Pancreas (tissue), 10 donors: ENCODE results near the gene PCBD1. TPM values are rescaled to one million over a fixed set of nuclear protein-coding genes. Genes with fewer than 3 reads are reported as not detected.
A peak's percentile ranks its signal among the peaks of the same experiment; 100 is the strongest.

Experiments used
- ATAC-seq, 4 donors: fragments of 200-7000 bp; cut with Tn5 transposase; one replicate each; pipeline versions ENCODE4 v1.8.0 to v1.9.1; 2020; ENCODE audit warnings: mild to moderate bottlenecking in 4 of 4, moderate library complexity in 4 of 4
- DNase-seq, 6 donors: peaks; one replicate each; pipeline ENCODE4 v3.0.0-alpha.2; 2020
- FAIRE-seq: peaks from 2 replicates; lab custom pipeline; 2012; peaks lifted over from hg19 to GRCh38; lab: Jason Lieb, UNC
- H3K27ac ChIP-seq, 4 donors: fragments of 200-600 bp; sonication (generic); 1 replicate in 3 of 4; 2 replicates in 1 of 4; pipeline versions ENCODE4 v1.5.0 to v1.8.0; 2020
- H3K27me3 ChIP-seq, 4 donors: fragments of 200-600 bp; one replicate each; pipeline ENCODE4 v1.8.0; 2021
- H3K36me3 ChIP-seq, 3 donors: fragments of 200-600 bp; sonication (generic) in 1 of 3; one replicate each; pipeline versions ENCODE4 v1.5.0 to v1.8.0; 2020 to 2021
- H3K4me1 ChIP-seq, 3 donors: fragments of 200-600 bp; one replicate each; pipeline ENCODE4 v1.8.0; 2021
- H3K4me3 ChIP-seq, 4 donors: fragments of 200-600 bp; sonication (generic) in 2 of 4; one replicate each; pipeline versions ENCODE4 v1.5.0 to v1.8.0; 2020 to 2021
- H3K9me3 ChIP-seq, 4 donors: fragments of 200-600 bp; one replicate each; pipeline ENCODE4 v1.8.0; 2021
- whole genome bisulfite sequencing, 2 donors: extraction: QIAGEN DNeasy Blood & Tissue Kit; methylation state at CpG; one replicate each; pipeline ENCODE4 v1.1.7; 2013; 5-methylcytosine and 5-hydroxymethylcytosine counted together
- intact Hi-C, 3 donors: fragments of 100-400 bp; cut with DNase I; formaldehyde crosslinking; loops; one replicate each; pipeline versions ENCODE4 v1.11.1 to v1.14.2; 2022
- polyA plus RNA-seq, 2 donors: library from polyadenylated mRNA; stranded (reverse); fragments of 200-250 nt; gene quantifications; one replicate each; pipeline ENCODE4 v1.2.3, GENCODE V29; 2013
- total RNA-seq, 6 donors: library from RNA; stranded (reverse); fragmentation: NEBNext Ultra II Directional in 4 of 6; extraction: Animal tissue kit (Norgen Biotek cat#: 25700) in 4 of 6; gene quantifications; one replicate each; pipeline versions ENCODE4 v1.2.1 to v1.2.4, GENCODE V29; 2021 to 2023
- TF ChIP-seq, protein P1 (sequence below), 4 donors: fragments of 200-600 bp; sonication (generic) in 3 of 4; IDR thresholded peaks; one replicate each; pipeline versions ENCODE4 v1.5.0 to v1.8.0; 2021; ENCODE audit warnings: antibody characterized with exemption in 4 of 4
- donor health status: healthy with polysubstance abuse.
- donor health status: DM: no; HTN: no; CAD: no; lungs with moderate emphysema.
- donor health status: DM: no; HTN: no; CAD: no.
- donor health status: control.
- donor health status: control.
- donor health status: Bipolar disorder and iron deficiency.
- donor health status: DM: yes; HTN: yes; CAD: no.
- donor health status: DM: no; HTN: no; CAD: no.
- donor health status: DM: no; HTN: no; CAD: no.
- donor health status: DM: yes; HTN: yes; CAD: no.

PCBD1 gene
- total and polyA plus RNA-seq, 8 donors = 63.6 to 95.9 (median 76.9) TPM

DNA sequence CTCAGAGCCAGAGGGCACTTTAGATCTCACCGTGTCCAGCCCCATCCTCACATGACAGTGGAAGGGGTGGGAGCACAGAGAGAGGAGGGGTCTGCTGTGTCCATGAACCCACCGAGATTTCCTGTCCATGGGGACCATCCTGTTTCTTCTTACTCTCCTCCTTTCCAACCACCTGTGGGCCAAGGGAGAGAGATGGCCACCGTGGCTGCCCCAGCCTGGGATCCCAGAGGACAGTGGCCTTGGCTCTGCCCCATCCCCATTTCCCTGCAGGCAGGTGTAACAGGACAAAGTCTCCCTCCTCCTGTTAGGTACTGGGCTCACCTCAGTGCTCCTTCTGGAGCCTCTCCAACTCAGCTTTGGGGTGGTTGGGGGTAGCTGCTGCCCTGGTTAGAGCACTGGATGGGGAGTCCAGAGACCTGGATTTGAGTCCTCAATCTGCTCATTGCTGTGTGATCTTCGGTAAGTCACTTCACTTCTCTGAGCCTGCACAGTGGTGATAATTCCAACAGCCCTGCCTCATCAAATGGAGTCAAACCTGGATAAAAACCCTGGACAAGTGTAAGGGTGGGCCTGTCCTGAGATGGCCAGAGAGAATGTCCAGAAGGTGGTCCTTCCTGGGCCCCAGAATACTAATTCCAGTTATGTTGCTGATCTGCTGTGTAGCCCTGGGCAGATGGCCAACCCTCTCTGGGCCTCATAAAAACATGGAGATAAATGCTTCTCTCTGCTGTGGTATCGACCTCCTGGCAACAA is 17.8 kb upstream of the PCBD1 start:
- ATAC-seq (no peak), FAIRE-seq (no peak), DNase-seq (peak in 2 of 6 donors; percentile 15 to 29)
- Histone ChIP-seq H3K27ac (no peak overlapping the region), H3K9me3 (no peaks in the 10 kb centered on the region), H3K27me3 (no peaks in the 10 kb centered on the region), H3K4me3 (no peak overlapping the region), H3K4me1 (no peaks in the 10 kb centered on the region), H3K36me3 (no peaks in the 10 kb centered on the region)
- 59 to 71% methylated on average over 5 of the region's 5 CpGs for WGBS, 2 donors
- intact Hi-C loops = loop anchor here in 1 of 3 donors (5.0 kb wide), 1 partner anchor 371 kb away; no protein-coding TSS in a partner anchor
- TF ChIP-seq, protein P1, sequence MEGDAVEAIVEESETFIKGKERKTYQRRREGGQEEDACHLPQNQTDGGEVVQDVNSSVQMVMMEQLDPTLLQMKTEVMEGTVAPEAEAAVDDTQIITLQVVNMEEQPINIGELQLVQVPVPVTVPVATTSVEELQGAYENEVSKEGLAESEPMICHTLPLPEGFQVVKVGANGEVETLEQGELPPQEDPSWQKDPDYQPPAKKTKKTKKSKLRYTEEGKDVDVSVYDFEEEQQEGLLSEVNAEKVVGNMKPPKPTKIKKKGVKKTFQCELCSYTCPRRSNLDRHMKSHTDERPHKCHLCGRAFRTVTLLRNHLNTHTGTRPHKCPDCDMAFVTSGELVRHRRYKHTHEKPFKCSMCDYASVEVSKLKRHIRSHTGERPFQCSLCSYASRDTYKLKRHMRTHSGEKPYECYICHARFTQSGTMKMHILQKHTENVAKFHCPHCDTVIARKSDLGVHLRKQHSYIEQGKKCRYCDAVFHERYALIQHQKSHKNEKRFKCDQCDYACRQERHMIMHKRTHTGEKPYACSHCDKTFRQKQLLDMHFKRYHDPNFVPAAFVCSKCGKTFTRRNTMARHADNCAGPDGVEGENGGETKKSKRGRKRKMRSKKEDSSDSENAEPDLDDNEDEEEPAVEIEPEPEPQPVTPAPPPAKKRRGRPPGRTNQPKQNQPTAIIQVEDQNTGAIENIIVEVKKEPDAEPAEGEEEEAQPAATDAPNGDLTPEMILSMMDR (IDR thresholded peaks at IDR 0.05) = no peak

DNA sequence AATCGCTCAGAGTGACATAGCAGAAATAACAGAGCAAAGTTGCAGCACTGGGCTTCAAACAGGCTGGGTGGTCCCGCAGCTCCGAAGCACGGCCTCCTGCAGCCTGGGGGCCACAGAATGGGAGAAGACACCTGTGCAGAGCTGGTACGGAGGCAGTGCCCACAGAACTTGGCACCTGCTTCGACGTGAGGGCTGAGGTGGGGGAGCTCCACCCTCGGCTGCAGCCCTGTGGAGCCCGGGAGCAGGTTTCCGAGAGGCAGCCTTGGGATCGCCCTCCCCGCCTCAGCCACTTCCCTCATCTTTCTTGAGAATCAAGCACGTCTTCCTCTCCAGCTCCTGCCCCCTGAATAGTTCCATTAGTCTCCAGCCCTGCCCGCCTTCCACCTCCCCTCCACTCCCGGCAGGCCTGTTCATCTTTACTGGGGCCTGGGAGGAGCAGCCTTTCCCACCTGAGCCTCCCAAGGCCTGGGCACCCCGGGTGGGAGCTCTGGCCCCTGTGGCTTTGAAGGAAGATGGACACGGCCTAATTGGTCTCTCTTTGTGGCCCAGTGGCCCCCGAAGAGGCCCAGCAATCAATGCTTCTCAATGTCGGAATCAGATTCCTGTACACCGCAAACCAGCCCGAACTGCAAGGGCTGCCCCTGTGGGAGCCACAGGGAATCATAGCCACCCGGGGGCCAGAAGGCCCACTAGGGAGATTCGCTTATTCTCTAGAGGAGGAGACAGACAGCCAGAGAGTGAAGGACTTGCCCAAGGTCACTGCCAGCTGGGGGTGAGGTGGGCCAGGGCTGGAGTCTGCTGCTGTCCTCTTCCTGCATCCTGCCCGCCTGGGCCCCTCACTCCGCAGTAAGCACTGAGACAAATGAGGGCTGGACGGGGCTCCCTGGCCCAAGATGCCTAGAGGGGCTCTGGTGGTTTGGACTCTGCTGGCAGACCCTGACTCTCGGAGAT is 17.0 kb upstream of the PCBD1 start:
- TF ChIP-seq, protein P1 (IDR thresholded peaks at IDR 0.05) = no peak
- WGBS, 2 donors = 79 to 88% methylated on average over 27 of the region's 27 CpGs
- FAIRE-seq (no peak), DNase-seq (peak in 2 of 6 donors; percentile 38 to 40), ATAC-seq (no peak)
- no peaks in the 10 kb centered on the region for H3K36me3 ChIP-seq
- no peak overlapping the region for H3K4me3 ChIP-seq
- H3K9me3 ChIP-seq = no peaks in the 10 kb centered on the region
- intact Hi-C loops = loop anchor here in 1 of 3 donors (5.0 kb wide), 1 partner anchor 372 kb away; no protein-coding TSS in a partner anchor
- no peaks in the 10 kb centered on the region for H3K27me3 ChIP-seq
- no peak overlapping the region for H3K27ac ChIP-seq
- H3K4me1 ChIP-seq = no peaks in the 10 kb centered on the region

DNA sequence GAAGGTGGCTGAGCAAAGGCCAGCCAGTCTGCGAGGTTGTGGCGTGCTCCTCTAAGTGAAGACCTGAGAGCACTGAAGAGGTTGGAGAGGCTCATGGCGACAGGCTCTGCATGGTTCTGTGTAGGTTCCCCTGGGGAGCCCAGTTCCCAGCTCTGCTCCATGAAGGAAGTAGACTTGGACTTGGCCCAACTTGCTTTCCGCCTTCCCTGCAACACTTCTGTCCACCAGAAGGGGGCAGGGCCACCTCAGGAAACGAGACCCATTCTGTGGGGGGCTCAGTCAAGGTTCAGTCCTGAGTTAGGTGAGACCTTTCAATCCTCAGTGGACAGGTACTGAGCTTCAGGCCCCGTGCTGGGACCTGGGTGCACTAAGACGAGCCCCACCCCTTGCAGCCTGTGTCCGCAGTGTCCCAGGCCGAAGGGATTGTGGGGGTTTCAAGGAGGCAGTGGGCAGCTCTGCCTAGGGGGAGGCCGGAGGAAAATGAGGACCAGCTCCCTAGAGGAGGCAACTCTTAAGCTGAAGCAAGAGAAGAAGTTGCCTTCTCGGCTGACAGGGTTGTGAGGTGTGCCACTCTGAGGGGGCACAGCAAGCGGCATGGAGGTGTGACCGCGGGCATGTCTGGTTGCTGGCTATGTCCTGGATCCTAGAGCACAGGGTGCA is 15.0 kb upstream of the PCBD1 start:
- DNase-seq (peak in 5 of 6 donors; percentile 39 to 77 (median 72)), FAIRE-seq (no peak), ATAC-seq (peak; percentile 61 to 90 (median 87))
- WGBS, 2 donors = 47 to 48% methylated on average over 14 of the region's 14 CpGs
- H3K27me3 ChIP-seq = no peaks in the 10 kb centered on the region
- TF ChIP-seq, protein P1 (IDR thresholded peaks at IDR 0.05) = peak; percentile 78 to 88 (median 85)
- H3K36me3 ChIP-seq = no peaks in the 10 kb centered on the region
- H3K4me1 ChIP-seq = no peaks in the 10 kb centered on the region
- no peak overlapping the region for H3K4me3 ChIP-seq
- H3K27ac ChIP-seq = no peak overlapping the region
- intact Hi-C loops = no loop called here
- no peaks in the 10 kb centered on the region for H3K9me3 ChIP-seq

DNA sequence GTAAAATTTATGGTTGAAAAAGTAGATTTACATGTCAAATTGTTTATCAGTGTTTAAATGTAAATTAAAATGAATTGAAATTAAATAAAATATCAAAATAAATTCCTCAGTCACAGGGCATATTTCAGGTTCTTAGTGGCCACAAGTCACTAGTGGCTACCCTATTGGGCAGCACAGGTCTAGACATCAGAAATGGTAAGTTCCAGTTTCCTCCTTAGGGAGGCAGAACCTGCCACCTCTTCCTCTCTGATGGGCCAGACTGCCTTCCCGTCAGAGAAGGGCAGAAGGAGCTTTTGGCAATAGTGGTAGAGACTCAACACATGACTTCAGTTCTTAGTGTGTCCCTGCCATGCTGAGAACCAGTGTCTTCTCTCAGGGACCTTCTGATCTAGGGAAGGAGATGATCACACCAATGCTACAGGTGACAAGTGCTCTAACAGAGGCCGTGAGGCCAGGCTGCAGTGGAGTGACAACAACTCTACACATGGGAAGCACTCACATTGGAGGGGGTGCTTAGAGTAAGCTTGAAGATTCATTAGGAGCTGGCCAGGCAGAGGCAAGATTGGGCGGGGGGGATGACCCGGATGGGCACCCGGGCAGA is 14.4 kb upstream of the PCBD1 start:
- DNase-seq (no peak), ATAC-seq (no peak), FAIRE-seq (no peak)
- WGBS, 2 donors = 78 to 82% methylated on average over 5 of the region's 5 CpGs
- intact Hi-C loops = no loop called here
- no peaks in the 10 kb centered on the region for H3K4me1 ChIP-seq
- H3K27ac ChIP-seq = no peak overlapping the region
- H3K9me3 ChIP-seq = no peaks in the 10 kb centered on the region
- H3K36me3 ChIP-seq = no peaks in the 10 kb centered on the region
- no peak overlapping the region for H3K4me3 ChIP-seq
- H3K27me3 ChIP-seq = no peaks in the 10 kb centered on the region
- TF ChIP-seq, protein P1 (IDR thresholded peaks at IDR 0.05) = no peak
